H1 (cell line): ENCODE data around the gene SLC35F1. TPM values are rescaled to one million over a fixed set of nuclear protein-coding genes. Genes with fewer than 3 reads are reported as not detected.

Source experiments
- CBX5 ChIP-seq: fragments of 300-800, 300-1000 bp; sonication (generic); IDR thresholded peaks from 2 replicates; pipeline ENCODE4 v1.7.1; 2016; ENCODE audit warnings: antibody characterized with exemption, low read length, low read depth
- CBX8 ChIP-seq: fragments of 300-800, 300-1000 bp; sonication (generic); IDR thresholded peaks from 2 replicates; pipeline ENCODE4 v1.7.1; 2016; ENCODE audit warnings: low read depth, low read length, borderline replicate concordance
- CHD1 ChIP-seq: IDR thresholded peaks from 2 replicates; pipeline ENCODE4 v1.6.1; 2012; ENCODE audit warnings: low read depth, low read length, improper control_type of control experiment
- CHD7 ChIP-seq: fragments of 300-600 bp; sonication (generic); IDR thresholded peaks from 2 replicates; pipeline ENCODE4 v1.7.1; 2012; ENCODE audit warnings: low read length, moderate library complexity, mild to moderate bottlenecking, inconsistent platforms; ENCODE audit not compliant: insufficient replicate concordance
- CREB1 ChIP-seq: IDR thresholded peaks from 2 replicates; pipeline ENCODE4 v1.6.1; 2012; ENCODE audit warnings: inconsistent platforms
- GABPA ChIP-seq: IDR thresholded peaks from 2 replicates; pipeline ENCODE4 v1.6.1; 2011; ENCODE audit warnings: mild to moderate bottlenecking, low read length, moderate library complexity, borderline replicate concordance; ENCODE audit not compliant: insufficient read depth
- GTF2F1 ChIP-seq: IDR thresholded peaks from 2 replicates; pipeline ENCODE4 v1.6.1; 2012; ENCODE audit warnings: low read depth, low read length, improper control_type of control experiment, borderline replicate concordance
- RFX5 ChIP-seq: IDR thresholded peaks from 2 replicates; pipeline ENCODE4 v1.6.1; 2011; ENCODE audit warnings: low read depth, low read length, improper control_type of control experiment, borderline replicate concordance
- polyA plus RNA-seq, 7 experiments: library from polyadenylated mRNA; depleted of rRNA in 3 of 7; stranded (reverse) in 5 of 7; unstranded in 2 of 7; fragments of >200 nt in 5 of 7; fragments of 200-250 nt in 2 of 7; gene quantifications; 1 replicate in 5 of 7; 2 replicates in 1 of 7; 4 replicates in 1 of 7; pipeline versions ENCODE4 v1.2.1 to v1.2.3, GENCODE V29; 2011 to 2013; ENCODE audit warnings: missing spikeins in 2 of 7, mixed read lengths in 2 of 7
- total RNA-seq: library from RNA; stranded (reverse); fragmentation: NEBNext Ultra II Directional; extraction: Animal tissue kit (Norgen Biotek cat#: 25700); gene quantifications from 2 replicates; pipeline ENCODE4 v1.2.1, GENCODE V29; 2021

Gene SLC35F1
- total and polyA plus RNA-seq, 2 of the 8 experiments (the other 6 are each of a cell fraction or from before 2014, with no cell fraction given), result 7.0 to 10.0 TPM

GRCh38 chr6:118148561-118148960, 241.5 kb downstream of the SLC35F1 start (continued):
- TF ChIP-seq CHD7, result no peak
- no peak for TF ChIP-seq GABPA
- no peak for TF ChIP-seq CHD1
- TF ChIP-seq RFX5, result no peak
- TF ChIP-seq CBX5, result no peak
- no peak for TF ChIP-seq CREB1
- TF ChIP-seq GTF2F1, result no peak
- TF ChIP-seq CBX8, result no peak
